ENCODE results near the gene TSPAN16.

TSPAN16 gene

DNA sequence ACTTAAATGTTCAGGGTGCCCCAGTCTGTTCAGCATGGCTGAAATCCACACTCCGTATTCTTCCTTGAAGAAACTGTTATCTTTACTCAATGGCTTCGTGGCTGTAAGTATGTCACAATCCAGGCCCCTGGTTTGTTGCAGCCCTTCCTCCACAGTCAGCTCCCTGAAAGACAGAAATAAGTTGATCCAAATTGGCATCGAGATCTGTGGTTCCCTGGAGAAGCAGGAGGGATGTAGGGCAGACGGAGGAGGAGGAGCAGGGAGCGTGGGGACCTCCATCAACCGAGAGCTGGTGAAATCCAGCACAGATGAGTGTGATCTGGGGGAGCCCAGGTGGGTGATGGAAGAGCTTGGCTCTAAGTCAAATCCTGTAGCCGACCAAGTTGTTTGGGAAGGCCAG, 304 bp downstream of the TSPAN16 start:
- TF ChIP-seq ZFP3 (CRISPR knock-in tag; IDR thresholded peaks at IDR 0.05) (no peak), ZNF8 (CRISPR knock-in tag; IDR thresholded peaks at IDR 0.05) (no peak), ARNTL (CRISPR knock-in tag; IDR thresholded peaks at IDR 0.05; ENCODE audit: borderline replicate concordance, low read depth) (no peak), TOX (CRISPR knock-in tag; IDR thresholded peaks at IDR 0.05; ENCODE audit: borderline replicate concordance) (no peak), ZFP30 (CRISPR knock-in tag; IDR thresholded peaks at IDR 0.05) (no peak), BACH2 (CRISPR knock-in tag; IDR thresholded peaks at IDR 0.05; ENCODE audit: borderline replicate concordance) (no peak), SNAI2 (CRISPR knock-in tag; IDR thresholded peaks at IDR 0.05) (no peak), RARB (CRISPR knock-in tag; IDR thresholded peaks at IDR 0.05) (no peak), ISL1 (CRISPR knock-in tag; IDR thresholded peaks at IDR 0.05) (no peak), CSDC2 (CRISPR knock-in tag; IDR thresholded peaks at IDR 0.05) (no peak), TCF4 (CRISPR knock-in tag; IDR thresholded peaks at IDR 0.05; ENCODE audit: borderline replicate concordance) (no peak)
- TF ChIP-seq, protein P1, sequence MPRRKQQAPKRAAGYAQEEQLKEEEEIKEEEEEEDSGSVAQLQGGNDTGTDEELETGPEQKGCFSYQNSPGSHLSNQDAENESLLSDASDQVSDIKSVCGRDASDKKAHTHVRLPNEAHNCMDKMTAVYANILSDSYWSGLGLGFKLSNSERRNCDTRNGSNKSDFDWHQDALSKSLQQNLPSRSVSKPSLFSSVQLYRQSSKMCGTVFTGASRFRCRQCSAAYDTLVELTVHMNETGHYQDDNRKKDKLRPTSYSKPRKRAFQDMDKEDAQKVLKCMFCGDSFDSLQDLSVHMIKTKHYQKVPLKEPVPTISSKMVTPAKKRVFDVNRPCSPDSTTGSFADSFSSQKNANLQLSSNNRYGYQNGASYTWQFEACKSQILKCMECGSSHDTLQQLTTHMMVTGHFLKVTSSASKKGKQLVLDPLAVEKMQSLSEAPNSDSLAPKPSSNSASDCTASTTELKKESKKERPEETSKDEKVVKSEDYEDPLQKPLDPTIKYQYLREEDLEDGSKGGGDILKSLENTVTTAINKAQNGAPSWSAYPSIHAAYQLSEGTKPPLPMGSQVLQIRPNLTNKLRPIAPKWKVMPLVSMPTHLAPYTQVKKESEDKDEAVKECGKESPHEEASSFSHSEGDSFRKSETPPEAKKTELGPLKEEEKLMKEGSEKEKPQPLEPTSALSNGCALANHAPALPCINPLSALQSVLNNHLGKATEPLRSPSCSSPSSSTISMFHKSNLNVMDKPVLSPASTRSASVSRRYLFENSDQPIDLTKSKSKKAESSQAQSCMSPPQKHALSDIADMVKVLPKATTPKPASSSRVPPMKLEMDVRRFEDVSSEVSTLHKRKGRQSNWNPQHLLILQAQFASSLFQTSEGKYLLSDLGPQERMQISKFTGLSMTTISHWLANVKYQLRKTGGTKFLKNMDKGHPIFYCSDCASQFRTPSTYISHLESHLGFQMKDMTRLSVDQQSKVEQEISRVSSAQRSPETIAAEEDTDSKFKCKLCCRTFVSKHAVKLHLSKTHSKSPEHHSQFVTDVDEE (CRISPR knock-in tag; IDR thresholded peaks at IDR 0.05) = no peak
- TF ChIP-seq, protein P2, sequence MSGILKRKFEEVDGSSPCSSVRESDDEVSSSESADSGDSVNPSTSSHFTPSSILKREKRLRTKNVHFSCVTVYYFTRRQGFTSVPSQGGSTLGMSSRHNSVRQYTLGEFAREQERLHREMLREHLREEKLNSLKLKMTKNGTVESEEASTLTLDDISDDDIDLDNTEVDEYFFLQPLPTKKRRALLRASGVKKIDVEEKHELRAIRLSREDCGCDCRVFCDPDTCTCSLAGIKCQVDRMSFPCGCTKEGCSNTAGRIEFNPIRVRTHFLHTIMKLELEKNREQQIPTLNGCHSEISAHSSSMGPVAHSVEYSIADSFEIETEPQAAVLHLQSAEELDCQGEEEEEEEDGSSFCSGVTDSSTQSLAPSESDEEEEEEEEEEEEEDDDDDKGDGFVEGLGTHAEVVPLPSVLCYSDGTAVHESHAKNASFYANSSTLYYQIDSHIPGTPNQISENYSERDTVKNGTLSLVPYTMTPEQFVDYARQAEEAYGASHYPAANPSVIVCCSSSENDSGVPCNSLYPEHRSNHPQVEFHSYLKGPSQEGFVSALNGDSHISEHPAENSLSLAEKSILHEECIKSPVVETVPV (CRISPR knock-in tag; IDR thresholded peaks at IDR 0.05) = no peak
- ATAC-seq = no peak

DNA sequence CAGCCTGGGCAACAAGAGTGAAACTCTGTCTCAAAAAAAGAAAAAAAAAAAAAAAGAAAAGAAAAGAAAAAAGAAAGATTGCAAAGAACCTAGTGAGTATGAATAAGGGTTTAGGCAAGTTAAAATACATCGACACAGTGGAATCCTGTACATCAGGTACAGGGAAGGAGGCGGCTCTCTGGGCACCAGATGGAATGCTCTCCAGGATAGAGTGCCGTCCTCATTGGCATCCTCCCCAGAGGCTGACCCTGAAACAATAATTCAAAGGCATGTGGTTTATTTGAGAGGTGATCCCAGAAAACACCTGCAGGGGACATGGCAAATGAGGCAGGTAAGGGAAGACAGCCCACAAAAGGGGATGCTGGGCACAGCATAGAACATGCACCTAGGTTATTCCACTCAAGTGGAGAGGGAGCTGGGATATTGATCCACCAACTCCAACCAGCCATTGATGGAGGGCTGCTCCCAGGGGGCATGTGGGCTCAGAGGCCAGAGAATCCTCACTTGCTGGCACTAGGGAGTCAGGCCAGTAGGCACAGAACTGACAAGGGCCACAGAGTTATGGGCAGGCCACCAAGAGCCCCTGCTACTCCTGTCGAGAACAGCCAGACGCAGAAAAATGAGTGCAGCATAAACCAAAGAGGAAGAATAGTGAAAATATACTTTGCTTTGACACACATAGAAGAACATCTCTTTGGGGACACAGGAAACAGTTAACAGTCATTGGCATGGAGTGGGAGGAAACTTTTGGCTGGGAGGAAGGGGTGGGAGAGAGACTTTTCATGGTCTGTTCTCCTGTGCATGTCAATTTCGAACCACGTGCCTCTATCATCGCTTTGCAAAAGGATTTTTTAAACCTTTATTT, 4.2 kb downstream of the TSPAN16 start:
- no peak for ATAC-seq
- TF ChIP-seq ZNF8 (CRISPR knock-in tag; IDR thresholded peaks at IDR 0.05) = no peak
- TF ChIP-seq, protein P3, sequence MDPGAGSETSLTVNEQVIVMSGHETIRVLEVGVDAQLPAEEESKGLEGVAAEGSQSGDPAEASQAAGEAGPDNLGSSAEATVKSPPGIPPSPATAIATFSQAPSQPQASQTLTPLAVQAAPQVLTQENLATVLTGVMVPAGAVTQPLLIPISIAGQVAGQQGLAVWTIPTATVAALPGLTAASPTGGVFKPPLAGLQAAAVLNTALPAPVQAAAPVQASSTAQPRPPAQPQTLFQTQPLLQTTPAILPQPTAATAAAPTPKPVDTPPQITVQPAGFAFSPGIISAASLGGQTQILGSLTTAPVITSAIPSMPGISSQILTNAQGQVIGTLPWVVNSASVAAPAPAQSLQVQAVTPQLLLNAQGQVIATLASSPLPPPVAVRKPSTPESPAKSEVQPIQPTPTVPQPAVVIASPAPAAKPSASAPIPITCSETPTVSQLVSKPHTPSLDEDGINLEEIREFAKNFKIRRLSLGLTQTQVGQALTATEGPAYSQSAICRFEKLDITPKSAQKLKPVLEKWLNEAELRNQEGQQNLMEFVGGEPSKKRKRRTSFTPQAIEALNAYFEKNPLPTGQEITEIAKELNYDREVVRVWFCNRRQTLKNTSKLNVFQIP (CRISPR knock-in tag; IDR thresholded peaks at IDR 0.05; ENCODE audit: borderline replicate concordance, low read depth) = no peak

DNA sequence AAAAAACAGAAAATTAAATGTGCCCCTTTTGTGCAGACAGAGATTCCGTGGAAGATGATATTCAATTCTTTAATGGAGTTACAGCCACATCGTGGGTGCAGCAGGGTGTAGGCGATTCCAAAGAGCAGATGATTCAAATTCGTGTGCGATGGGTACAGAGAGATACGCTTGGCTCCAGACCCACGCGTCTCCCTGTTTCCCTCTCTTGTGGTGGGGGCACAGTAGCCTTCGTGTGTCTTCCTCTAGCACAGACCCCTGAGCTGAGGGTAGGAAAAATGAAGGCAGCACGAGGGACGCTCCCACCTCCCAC, 4.8 kb downstream of the TSPAN16 start:
- no peak for ATAC-seq
- TF ChIP-seq OSR1 (CRISPR knock-in tag; IDR thresholded peaks at IDR 0.05) = no peak

DNA sequence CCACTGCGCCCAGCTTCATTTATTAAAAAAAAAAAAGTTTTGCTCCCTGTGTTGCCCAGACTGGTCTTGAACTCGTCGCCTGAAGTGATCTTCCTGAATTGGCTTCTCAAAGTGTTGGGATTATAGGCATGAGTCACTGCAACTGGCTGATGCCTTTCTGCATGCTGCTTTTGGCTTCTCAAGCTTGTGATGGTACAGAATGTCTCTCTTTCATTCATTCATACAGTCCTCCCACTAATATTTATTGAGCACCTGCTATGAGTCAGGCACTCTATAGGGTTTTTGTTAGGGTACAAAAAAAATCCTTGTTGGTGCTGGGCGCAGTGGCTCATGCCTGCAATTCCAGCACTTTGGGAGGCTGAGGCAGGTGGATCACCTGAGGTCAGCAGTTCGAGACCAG, 9.0 kb downstream of the TSPAN16 start:
- TF ChIP-seq TOX (CRISPR knock-in tag; IDR thresholded peaks at IDR 0.05; ENCODE audit: borderline replicate concordance) = no peak
- TF ChIP-seq BACH2 (CRISPR knock-in tag; IDR thresholded peaks at IDR 0.05; ENCODE audit: borderline replicate concordance) = no peak
- no peak for TF ChIP-seq RARB (CRISPR knock-in tag; IDR thresholded peaks at IDR 0.05)
- no peak for ATAC-seq

DNA sequence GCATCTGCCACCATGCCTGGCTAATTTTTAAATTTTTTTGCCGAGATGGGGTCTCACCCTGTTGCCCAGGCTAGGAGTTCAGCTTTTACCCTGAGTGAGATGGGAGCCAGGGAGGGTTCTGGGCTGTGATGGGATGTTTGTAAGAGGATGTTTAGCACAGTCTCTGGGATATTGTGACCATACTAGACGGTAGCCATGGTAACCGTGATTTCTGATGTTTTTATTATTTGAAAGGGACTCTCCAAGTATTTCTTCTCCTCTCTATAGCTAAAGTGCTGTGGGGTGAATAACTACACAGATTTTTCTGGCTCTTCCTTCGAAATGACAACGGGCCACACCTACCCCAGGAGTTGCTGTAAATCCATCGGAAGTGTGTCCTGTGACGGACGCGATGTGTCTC, 10.4 kb downstream of the TSPAN16 start:
- TF ChIP-seq ISL1 (CRISPR knock-in tag; IDR thresholded peaks at IDR 0.05) (no peak), CSDC2 (CRISPR knock-in tag; IDR thresholded peaks at IDR 0.05) (no peak), ZFP30 (CRISPR knock-in tag; IDR thresholded peaks at IDR 0.05) (no peak), OSR1 (CRISPR knock-in tag; IDR thresholded peaks at IDR 0.05) (no peak), TOX (CRISPR knock-in tag; IDR thresholded peaks at IDR 0.05; ENCODE audit: borderline replicate concordance) (no peak), ARNTL (CRISPR knock-in tag; IDR thresholded peaks at IDR 0.05; ENCODE audit: borderline replicate concordance, low read depth) (no peak), RARB (CRISPR knock-in tag; IDR thresholded peaks at IDR 0.05) (no peak), PPARA (CRISPR knock-in tag; IDR thresholded peaks at IDR 0.05; ENCODE audit: borderline replicate concordance) (no peak), ZC3H10 (CRISPR knock-in tag; IDR thresholded peaks at IDR 0.05) (no peak), ZFP3 (CRISPR knock-in tag; IDR thresholded peaks at IDR 0.05) (no peak), ZNF565 (CRISPR knock-in tag; conservative IDR thresholded peaks at IDR 0.05; ENCODE audit: low read depth) (no peak), ZNF70 (CRISPR knock-in tag; IDR thresholded peaks at IDR 0.05) (no peak), ESRRG (CRISPR knock-in tag; IDR thresholded peaks at IDR 0.05) (no peak), BACH2 (CRISPR knock-in tag; IDR thresholded peaks at IDR 0.05; ENCODE audit: borderline replicate concordance) (no peak), ZNF8 (CRISPR knock-in tag; IDR thresholded peaks at IDR 0.05) (no peak)
- TF ChIP-seq, protein P4, sequence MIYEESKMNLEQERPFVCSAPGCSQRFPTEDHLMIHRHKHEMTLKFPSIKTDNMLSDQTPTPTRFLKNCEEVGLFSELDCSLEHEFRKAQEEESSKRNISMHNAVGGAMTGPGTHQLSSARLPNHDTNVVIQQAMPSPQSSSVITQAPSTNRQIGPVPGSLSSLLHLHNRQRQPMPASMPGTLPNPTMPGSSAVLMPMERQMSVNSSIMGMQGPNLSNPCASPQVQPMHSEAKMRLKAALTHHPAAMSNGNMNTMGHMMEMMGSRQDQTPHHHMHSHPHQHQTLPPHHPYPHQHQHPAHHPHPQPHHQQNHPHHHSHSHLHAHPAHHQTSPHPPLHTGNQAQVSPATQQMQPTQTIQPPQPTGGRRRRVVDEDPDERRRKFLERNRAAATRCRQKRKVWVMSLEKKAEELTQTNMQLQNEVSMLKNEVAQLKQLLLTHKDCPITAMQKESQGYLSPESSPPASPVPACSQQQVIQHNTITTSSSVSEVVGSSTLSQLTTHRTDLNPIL (CRISPR knock-in tag; IDR thresholded peaks at IDR 0.05; ENCODE audit: low read depth) = no peak
- TF ChIP-seq, protein P2 (CRISPR knock-in tag; IDR thresholded peaks at IDR 0.05) = no peak
- TF ChIP-seq, protein P1 (CRISPR knock-in tag; IDR thresholded peaks at IDR 0.05) = no peak
- ATAC-seq = no peak
